GM12892 (cell line): ENCODE measurements around the gene SMIM43.
"Not testable (repeated sequence)": the region's sequence is repeated elsewhere in the genome, so short reads cannot be mapped to it uniquely, and the experiment has no call there.

Experiments used
- DNase-seq: peaks from one replicate; pipeline ENCODE4 v3.0.0; 2011; ENCODE audit not compliant: insufficient read length
- FAIRE-seq: peaks from 2 replicates; lab custom pipeline; 2011; peaks lifted over from hg19 to GRCh38; lab: Jason Lieb, UNC
- POLR2A ChIP-seq: IDR thresholded peaks from 2 replicates; pipeline ENCODE4 v1.6.1; 2011; ENCODE audit warnings: low read depth, low read length, control low read depth
- POLR2AphosphoS5 ChIP-seq: IDR thresholded peaks from 2 replicates; pipeline ENCODE4 v1.6.1; 2011; ENCODE audit warnings: low read depth, low read length, control low read depth
- TAF1 ChIP-seq: IDR thresholded peaks from 2 replicates; pipeline ENCODE4 v1.6.1; 2011; ENCODE audit warnings: low read depth, mild to moderate bottlenecking, control low read depth, low read length, borderline replicate concordance

Gene SMIM43

DNA sequence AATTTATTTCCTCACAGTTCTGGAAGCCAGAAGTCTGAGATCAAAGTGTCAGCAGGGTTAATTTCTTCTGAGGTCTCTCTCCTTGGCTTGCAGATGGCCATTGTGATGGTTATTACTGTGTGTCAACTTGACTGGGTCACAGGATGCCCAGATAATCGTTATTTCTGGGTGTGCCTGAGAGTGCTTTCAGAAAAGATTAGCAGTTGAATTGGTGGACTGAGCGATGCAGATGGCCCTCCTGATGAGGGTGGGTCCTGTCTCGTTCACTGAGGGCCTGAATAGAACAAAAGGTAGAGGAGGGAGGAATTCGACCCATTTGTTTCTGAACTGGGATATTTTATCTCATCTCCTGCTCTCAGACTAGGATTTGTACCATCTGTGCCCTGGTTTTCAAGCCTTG lies 15.7 kb downstream of the SMIM43 start:
- DNase-seq: no peak
- no peak for FAIRE-seq
- TF ChIP-seq POLR2AphosphoS5: no peak
- no peak for TF ChIP-seq POLR2A
- no peak for TF ChIP-seq TAF1

DNA sequence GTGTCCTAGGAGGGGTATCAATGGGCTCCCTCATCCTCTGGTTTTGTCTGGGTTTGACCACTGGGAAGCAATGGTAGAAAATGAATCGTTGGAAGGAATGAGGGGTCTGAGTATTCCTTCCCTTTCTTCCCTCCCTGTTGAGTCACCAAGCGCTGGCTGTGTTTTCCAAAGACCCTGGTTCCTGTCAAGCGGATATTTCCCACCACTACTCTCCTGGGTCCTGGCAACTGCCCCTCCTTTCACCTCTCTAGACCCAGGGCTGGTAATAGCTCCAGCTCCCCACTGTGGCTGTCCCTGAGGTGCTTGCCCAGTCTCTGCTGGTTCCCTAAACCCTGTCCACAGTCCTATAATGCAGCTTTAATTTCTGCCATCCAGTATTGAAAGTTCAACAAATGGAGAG lies 22.2 kb downstream of the SMIM43 start:
- no peak for TF ChIP-seq POLR2A
- TF ChIP-seq TAF1: no peak
- no peak for TF ChIP-seq POLR2AphosphoS5
- no peak for FAIRE-seq
- DNase-seq: no peak

DNA sequence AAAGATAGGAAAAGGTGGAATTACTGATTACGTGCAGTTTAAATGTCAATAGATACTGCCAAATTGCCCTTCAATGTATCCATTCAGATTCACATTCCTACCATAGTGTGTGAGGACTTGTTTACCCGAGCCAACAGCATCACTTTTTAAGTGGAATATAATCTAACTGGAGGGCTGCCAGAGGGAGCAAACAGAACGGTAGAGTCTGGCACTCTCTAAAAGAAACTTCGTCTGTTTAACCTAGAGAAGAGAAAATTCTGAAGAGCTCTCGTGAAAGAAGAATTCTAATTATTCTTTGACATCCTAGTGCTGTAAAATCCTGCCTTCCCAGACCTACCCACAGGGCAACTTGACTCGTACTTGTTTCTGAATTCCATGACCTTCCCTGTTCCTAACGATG lies 23.2 kb downstream of the SMIM43 start:
- DNase-seq (no peak), FAIRE-seq (no peak)
- TF ChIP-seq TAF1 (no peak), POLR2AphosphoS5 (no peak), POLR2A (no peak)

DNA sequence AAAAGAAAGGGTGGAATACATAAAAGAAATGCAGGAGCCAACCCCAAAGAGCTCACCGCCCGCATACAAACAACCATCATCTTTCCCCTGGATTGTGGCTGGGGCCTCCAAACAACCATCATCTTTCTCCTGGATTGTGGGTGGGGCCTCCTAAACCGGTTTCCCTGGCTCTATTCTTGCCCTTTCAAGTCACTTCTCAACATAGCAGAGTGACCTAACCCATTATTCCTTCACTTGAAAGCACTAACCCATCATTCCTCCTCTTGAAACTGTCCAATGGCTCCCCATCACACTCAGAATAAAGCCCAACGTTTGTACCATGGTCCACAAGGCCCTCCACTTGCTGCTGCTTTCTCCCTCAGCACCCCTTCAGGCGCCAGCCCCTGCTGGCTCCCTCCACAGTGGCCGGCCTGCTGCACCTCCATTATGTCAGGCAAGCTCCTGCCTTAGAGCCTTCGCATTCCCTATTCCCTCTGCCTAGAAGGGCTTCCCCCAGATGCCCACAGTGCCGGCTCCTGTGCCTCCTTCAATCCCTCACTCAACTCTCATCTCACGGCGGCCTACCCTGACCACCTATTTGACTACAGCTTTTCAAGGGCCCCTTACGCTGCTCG lies 24.1 kb downstream of the SMIM43 start:
- FAIRE-seq (no peak), DNase-seq (no peak)
- TF ChIP-seq POLR2AphosphoS5: no peak
- no peak for TF ChIP-seq TAF1
- TF ChIP-seq POLR2A: no peak

DNA sequence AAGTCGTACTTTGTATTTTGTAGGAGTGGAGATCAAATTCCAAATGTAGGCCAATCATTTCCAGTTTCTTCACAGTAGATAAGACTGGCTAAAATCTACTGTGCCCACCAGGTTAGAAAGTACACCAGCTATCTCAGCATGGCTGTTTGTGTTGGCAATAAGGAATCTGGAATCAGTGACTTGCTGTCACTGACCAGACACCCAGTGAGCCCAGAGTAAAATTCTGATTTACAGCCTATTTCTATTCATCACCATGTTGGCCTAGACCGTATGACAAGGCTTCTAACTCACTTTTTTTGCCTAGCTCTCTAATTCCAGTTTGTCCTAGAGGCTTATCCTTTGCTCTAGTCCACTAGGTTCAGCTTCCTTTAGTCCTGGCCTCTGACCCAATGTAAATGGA lies 25.4 kb downstream of the SMIM43 start:
- TF ChIP-seq TAF1 (no peak), POLR2AphosphoS5 (no peak), POLR2A (no peak)
- no peak for FAIRE-seq
- DNase-seq: no peak

DNA sequence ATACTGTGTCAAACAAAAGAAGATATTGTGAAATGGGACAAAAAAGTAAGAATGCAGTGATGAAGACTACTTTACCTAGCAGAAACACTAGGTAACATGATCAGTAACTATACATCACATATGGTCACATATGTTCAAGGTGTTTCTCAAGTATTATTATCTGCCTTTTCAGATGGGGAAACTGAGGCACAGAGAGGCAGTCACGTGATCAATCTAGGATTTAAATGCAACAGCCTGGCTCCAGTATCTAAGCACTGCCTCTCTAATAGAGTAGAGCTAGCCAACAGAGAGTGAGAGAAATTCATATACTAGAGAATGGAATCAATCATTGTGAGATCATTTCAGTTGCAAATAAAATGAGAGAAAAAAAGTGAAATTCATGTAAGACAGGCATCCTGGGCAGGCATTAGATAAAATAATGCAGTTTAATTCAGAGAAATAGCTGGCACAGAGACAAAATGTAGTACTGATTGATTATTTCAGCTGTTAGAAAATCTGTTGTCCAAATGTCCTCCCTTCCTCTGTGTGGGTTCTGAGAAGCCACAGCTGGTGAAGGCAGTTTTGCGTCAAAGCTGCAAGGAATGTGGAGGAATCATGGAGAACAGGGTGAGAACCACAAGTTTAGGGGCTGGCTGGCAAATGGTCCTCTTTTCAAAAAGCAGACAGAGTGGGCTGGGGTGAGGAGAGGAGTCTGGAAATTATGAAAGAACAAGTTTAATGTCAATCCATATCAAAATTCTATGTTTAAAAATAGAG lies 26.0 kb downstream of the SMIM43 start:
- FAIRE-seq (no peak), DNase-seq (no peak)
- TF ChIP-seq TAF1: no peak
- no peak for TF ChIP-seq POLR2AphosphoS5
- no peak for TF ChIP-seq POLR2A

DNA sequence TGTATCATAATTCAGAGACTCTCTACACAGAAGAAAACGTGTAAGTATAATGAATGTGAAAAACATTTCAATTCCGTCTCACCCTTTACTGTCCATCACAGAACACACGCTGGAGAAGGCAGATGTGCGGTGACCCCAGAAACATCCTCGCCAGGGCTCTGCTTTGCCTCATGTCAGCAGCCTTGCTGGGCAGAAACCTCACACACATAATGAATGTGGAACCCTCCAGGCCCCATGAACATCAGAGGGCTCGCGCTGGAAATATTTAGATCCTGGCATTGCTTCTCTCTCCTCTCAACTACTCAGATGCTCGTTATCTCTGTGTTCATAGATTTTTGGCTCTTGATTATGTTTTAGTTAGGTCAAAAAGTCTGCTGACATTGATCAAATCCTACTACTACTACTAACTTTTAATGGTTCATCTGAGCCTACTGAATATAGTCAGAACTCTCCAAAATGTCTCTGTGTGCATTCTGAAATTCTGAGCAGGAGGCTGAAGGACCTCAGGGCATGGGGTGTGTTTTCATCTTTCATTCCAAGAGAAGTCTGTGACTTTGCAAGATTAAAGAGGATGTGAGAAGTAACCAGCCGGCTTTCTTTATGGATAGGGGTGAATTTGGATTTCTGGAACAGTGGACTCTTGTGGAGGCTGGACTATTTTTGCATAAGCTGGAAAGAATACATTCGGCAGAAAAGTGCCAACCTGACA lies 27.0 kb downstream of the SMIM43 start:
- DNase-seq: no peak
- TF ChIP-seq TAF1 (no peak), POLR2AphosphoS5 (no peak), POLR2A (no peak)
- no peak for FAIRE-seq

DNA sequence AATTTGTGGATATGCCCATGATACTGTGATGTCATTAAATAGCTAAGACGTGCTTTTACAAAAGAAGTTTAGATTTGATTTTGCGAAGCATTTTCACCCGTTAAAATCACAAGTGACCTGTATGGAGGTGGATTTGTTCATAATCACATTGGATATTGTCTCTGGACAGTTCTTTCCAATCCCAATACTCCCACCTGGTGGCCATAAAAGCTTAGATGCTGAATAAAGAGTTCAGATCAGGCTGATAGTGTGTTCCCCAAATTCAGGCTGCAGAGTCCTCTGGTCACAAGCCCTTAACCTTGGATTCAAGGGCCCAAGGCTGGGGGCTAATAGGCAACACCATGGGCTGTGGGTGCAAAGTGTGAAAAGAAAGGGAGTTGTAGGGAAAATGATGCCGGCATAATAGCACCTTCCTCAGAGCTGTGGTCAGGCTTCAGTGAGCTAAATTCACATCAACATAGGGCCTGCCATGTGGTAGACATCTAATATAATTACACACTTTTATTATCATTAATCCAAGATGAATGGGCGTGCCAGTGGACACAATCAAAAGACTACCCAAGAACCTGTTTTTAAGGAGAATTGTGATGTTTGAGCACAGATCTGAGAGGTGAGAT lies 28.1 kb downstream of the SMIM43 start:
- no peak for TF ChIP-seq POLR2AphosphoS5
- no peak for TF ChIP-seq TAF1
- no peak for TF ChIP-seq POLR2A
- no peak for DNase-seq
- no peak for FAIRE-seq

DNA sequence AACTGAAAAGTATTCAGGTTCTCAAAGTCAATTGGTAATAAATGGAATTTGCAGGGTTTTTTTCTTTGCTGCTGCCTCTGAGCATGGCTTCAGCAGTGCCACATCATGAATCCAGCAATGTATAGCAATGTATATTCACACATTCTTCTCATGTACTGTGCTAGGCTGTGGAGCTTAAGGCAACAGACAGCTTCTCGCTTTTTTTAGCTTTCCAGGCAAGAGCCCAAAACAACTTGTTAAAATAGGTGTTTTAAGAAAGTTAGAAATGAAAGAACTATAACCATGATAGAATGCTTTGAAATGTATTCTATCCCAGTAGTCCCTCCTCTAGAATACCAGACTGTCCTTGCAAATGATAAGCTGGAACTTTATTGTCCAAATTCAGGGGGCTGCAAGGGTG lies 30.4 kb downstream of the SMIM43 start:
- TF ChIP-seq POLR2A (no peak), TAF1 (no peak), POLR2AphosphoS5 (no peak)
- no peak for FAIRE-seq
- DNase-seq: no peak

DNA sequence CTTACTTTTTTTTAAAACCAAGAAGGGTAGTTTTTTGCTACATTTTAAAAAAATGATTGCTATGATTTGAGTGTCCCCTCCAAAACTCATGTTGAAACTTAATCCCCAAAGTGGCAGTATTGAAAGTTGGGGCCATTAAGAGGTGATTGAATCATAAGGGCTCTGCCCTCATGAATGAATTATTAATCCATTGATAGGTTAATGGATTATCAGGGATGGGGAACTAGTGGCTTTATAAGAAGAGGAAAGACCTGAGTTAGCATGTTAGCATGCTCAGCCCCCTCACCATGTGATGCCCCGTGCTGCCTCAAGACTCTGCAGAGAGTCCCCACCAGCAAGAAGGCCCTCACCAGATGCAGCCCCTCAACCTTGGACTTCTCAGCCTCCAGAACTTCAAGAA lies 31.0 kb downstream of the SMIM43 start:
- no peak for TF ChIP-seq TAF1
- no peak for TF ChIP-seq POLR2AphosphoS5
- TF ChIP-seq POLR2A: no peak
- DNase-seq (no peak), FAIRE-seq (no peak)

DNA sequence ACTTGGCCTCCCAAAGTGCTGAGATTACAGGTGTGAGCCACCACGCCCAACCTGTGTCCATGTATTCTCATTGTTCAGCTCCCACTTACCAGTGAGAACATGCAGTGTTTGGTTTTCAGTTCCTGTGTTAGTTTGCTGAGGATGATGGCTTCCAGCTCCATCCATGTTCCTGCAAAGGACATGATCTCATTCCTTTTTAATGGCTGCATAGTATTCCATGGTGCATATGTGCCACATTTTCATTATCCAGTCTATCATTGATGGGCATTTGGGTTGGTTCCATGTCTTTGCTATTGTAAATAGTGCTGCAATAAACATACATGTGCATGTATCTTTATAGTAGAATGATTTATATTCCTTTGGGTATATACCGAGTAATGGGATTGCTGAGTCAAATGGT lies 35.2 kb downstream of the SMIM43 start:
- DNase-seq, FAIRE-seq: not testable (repeated sequence)

DNA sequence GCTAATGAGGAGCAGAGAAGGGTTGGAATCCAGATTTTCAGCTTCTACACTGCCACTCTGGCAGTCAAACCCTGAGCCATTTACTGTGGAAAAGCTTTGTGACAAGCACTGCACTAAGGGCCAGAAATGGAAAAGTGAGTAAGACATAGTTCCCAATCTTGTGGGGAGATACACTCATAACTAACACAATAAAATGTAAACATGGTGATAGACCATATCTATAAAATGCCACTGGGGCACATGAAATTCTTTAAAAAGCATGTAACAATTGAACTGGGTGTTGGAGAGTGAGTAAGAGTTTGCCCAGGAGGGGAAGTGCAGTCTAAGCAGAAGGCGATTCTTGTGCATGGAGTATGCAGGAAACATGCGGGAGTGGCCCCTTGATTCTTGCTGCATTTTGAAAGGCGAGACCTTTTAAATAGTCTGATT lies 36.2 kb downstream of the SMIM43 start:
- FAIRE-seq: no peak
- no peak for DNase-seq
- no peak for TF ChIP-seq POLR2AphosphoS5
- TF ChIP-seq TAF1: no peak
- TF ChIP-seq POLR2A: no peak

DNA sequence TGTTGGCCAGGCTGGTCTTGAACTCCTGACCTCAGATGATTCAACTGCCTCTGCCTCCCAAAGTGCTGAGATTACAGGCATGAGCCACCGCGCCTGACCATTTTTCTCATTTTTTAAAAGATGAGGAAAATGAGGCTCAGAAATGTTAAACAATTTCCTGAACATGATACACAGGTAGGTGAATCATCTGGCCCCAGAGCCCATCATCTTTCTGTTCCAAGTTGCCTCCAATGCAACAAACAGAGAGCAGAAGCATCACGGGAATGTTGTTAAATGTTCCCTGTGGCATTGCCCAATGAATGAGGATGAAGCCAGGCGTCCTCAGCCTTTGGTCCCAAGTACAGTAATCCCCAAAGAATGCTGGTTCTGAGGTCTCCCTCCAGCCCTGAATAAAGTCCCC lies 36.9 kb downstream of the SMIM43 start:
- no peak for FAIRE-seq
- no peak for DNase-seq
- TF ChIP-seq TAF1 (no peak), POLR2A (no peak), POLR2AphosphoS5 (no peak)
